GM19455 (cell line): ENCODE results near the gene TMSB4X.
A peak's percentile ranks its signal among the peaks of the same experiment; 100 is the strongest.
"Not testable (repeated sequence)": the region's sequence is repeated elsewhere in the genome, so short reads cannot be mapped to it uniquely, and the experiment has no call there.

Experiments used
- ATAC-seq: cut with Tn5 transposase; IDR thresholded peaks from one replicate; pipeline ENCODE4 v1.9.1; 2021; ENCODE audit not compliant: unreplicated experiment

TMSB4X gene

GRCh38 chrX:12974796-12975669, at the start of gene TMSB4X:
Gene TMSB4X (plus strand): TSS chrX:12975110.
- ATAC-seq = peak; percentile 36

- ATAC-seq = no peak
Observed at GRCh38 chrX:12929701-12930100, 45.2 kb upstream of the TMSB4X start.

GRCh38 chrX:12930150-12930549, 44.8 kb upstream of the TMSB4X start:
- ATAC-seq = no peak

- ATAC-seq = no peak
Observed at GRCh38 chrX:12932244-12932643, 42.7 kb upstream of the TMSB4X start.

GRCh38 chrX:12934850-12935249, 40.1 kb upstream of the TMSB4X start:
- no peak for ATAC-seq

GRCh38 chrX:12936947-12937346, 38.0 kb upstream of the TMSB4X start:
- ATAC-seq = no peak

- not testable (repeated sequence) for ATAC-seq
Observed at GRCh38 chrX:12940471-12940870, 34.4 kb upstream of the TMSB4X start.

GRCh38 chrX:12943592-12943991, 31.3 kb upstream of the TMSB4X start:
- ATAC-seq = not testable (repeated sequence)

- ATAC-seq = not testable (repeated sequence)
Observed at GRCh38 chrX:12944452-12944851, 30.5 kb upstream of the TMSB4X start.

- no peak for ATAC-seq
Observed at GRCh38 chrX:12945494-12945893, 29.4 kb upstream of the TMSB4X start.

- no peak for ATAC-seq
Observed at GRCh38 chrX:12946406-12946805, 28.5 kb upstream of the TMSB4X start.

- ATAC-seq = peak; percentile 38
Observed at GRCh38 chrX:12946838-12947544, 27.9 kb upstream of the TMSB4X start.

GRCh38 chrX:12947545-12948235, 27.2 kb upstream of the TMSB4X start:
- no peak for ATAC-seq

GRCh38 chrX:12948495-12948894, 26.4 kb upstream of the TMSB4X start:
- no peak for ATAC-seq

- ATAC-seq = no peak
Observed at GRCh38 chrX:12949205-12949926, 25.5 kb upstream of the TMSB4X start.

GRCh38 chrX:12949927-12950656, 24.8 kb upstream of the TMSB4X start:
- peak; percentile 50 for ATAC-seq

GRCh38 chrX:12950851-12951594, 23.9 kb upstream of the TMSB4X start:
- ATAC-seq = peak; percentile 62

GRCh38 chrX:12951595-12951975, 23.3 kb upstream of the TMSB4X start:
- no peak for ATAC-seq

GRCh38 chrX:12953420-12953819, 21.5 kb upstream of the TMSB4X start:
- no peak for ATAC-seq

GRCh38 chrX:12954376-12954775, 20.5 kb upstream of the TMSB4X start:
- no peak for ATAC-seq
